HG03064 (cell line): Measurements from ENCODE around the gene MAGI1.

Experiments used
- ATAC-seq: cut with Tn5 transposase; IDR thresholded peaks from one replicate; pipeline ENCODE4 v1.9.1; 2021; ENCODE audit warnings: low read depth; ENCODE audit not compliant: unreplicated experiment

The MAGI1 gene

GRCh38 chr3:65318231-65318630 lies 720.5 kb downstream of the MAGI1 start:
- no peak for ATAC-seq

DNA sequence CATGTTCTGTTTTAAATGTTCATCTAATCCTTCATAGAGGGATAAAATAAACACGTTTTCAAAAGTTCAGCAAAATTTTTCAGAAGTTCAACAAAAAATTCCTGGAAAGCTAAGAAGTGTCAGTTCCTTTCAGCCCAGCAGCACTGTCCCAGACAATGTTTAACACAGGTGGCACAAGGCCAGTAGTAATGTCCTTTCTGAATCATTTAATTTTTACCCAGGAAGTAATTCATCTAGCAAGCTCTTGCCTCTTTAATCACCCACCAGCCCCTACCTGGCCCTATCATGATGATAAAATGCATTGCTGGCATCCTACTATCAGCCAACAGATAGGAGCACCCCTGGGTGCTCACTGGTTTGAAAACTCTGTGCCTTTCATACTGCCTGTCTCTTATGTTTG lies 723.8 kb downstream of the MAGI1 start:
- no peak for ATAC-seq

DNA sequence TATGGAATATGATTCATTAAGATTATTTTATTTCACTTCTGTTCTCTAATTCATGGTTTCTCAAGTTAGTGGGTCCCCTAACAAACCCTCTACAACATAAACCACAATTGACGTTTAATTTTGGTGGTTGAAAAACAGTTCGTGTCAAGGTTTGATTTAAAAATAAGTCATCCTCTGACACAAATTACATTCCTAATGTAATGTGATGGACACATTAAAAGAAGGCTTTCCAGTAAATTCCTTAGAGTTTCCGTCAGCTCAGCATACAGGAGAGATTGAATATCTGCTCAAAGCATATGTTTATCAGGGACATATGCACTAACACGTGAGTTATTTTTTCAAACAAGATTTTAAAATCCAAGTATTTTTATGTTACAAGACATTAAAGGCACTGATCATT lies 724.4 kb downstream of the MAGI1 start:
- ATAC-seq: no peak

GRCh38 chr3:65313666-65314065 lies 725.1 kb downstream of the MAGI1 start:
- no peak for ATAC-seq

DNA sequence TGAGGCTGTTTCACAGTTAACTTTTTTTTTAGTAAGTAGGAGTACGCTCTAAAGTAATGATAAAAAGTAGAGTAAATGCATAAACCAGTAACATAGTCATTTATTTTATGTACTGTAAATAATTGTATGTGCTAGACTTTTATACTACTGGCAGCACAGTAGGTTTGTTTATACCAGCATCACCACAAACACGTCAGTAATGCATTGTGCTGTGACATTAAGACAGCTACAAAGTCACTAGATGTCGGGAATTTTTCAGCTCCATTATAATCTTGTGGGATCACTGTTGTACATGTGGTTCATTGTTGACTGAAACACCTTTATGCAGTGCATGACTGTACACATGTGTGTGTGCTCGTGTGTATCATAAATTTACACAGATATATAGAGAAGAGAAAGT lies 732.9 kb downstream of the MAGI1 start:
- ATAC-seq: no peak
